GM19043 (cell line): ENCODE measurements around the gene TENT5C.
"Not testable (repeated sequence)": the region's sequence is repeated elsewhere in the genome, so short reads cannot be mapped to it uniquely, and the experiment has no call there.

Experiments used
- ATAC-seq: cut with Tn5 transposase; IDR thresholded peaks from one replicate; pipeline ENCODE4 v1.9.1; 2021; ENCODE audit warnings: low read depth; ENCODE audit not compliant: unreplicated experiment

Gene TENT5C

GRCh38 chr1:117605774-117606648, at the start of gene TENT5C:
Gene TENT5C, plus strand, starts transcription at chr1:117606048. Its CDS starts 16,821 bp downstream, at chr1:117622869.
- peak; percentile 92 for ATAC-seq

- ATAC-seq: no peak
Observed at GRCh38 chr1:117556341-117556740, 49.5 kb upstream of the TENT5C start.

GRCh38 chr1:117556976-117557375, 48.9 kb upstream of the TENT5C start:
- ATAC-seq: no peak

GRCh38 chr1:117558451-117558850, 47.4 kb upstream of the TENT5C start:
- not testable (repeated sequence) for ATAC-seq

GRCh38 chr1:117559139-117559538, 46.7 kb upstream of the TENT5C start:
- ATAC-seq: no peak

- ATAC-seq: no peak
Observed at GRCh38 chr1:117559985-117560384, 45.9 kb upstream of the TENT5C start.

- no peak for ATAC-seq
Observed at GRCh38 chr1:117561071-117561470, 44.8 kb upstream of the TENT5C start.

GRCh38 chr1:117561551-117561950, 44.3 kb upstream of the TENT5C start:
- no peak for ATAC-seq

GRCh38 chr1:117562581-117563491, 43.0 kb upstream of the TENT5C start:
- ATAC-seq: no peak

- ATAC-seq: no peak
Observed at GRCh38 chr1:117563492-117563875, 42.4 kb upstream of the TENT5C start.

- ATAC-seq: no peak
Observed at GRCh38 chr1:117564227-117565075, 41.4 kb upstream of the TENT5C start.

- no peak for ATAC-seq
Observed at GRCh38 chr1:117565076-117565556, 40.7 kb upstream of the TENT5C start.

- no peak for ATAC-seq
Observed at GRCh38 chr1:117565745-117566455, 39.9 kb upstream of the TENT5C start.

- ATAC-seq: no peak
Observed at GRCh38 chr1:117566556-117566955, 39.3 kb upstream of the TENT5C start.

GRCh38 chr1:117567435-117567834, 38.4 kb upstream of the TENT5C start:
- no peak for ATAC-seq

- ATAC-seq: no peak
Observed at GRCh38 chr1:117567976-117568375, 37.9 kb upstream of the TENT5C start.

GRCh38 chr1:117568999-117569398, 36.8 kb upstream of the TENT5C start:
- ATAC-seq: no peak

- no peak for ATAC-seq
Observed at GRCh38 chr1:117569856-117570255, 36.0 kb upstream of the TENT5C start.

GRCh38 chr1:117570988-117571409, 34.8 kb upstream of the TENT5C start:
- no peak for ATAC-seq

GRCh38 chr1:117571496-117571895, 34.4 kb upstream of the TENT5C start:
- ATAC-seq: no peak
